ENCODE data around the gene OR2C1. TPM values are rescaled to one million over a fixed set of nuclear protein-coding genes. Genes with fewer than 3 reads are reported as not detected.

OR2C1 gene
- total RNA-seq (not detected in 2 replicates), polyA plus RNA-seq (0.34 TPM in 1 of 2 replicates, not detected in the other)

- Histone ChIP-seq H3K79me2 (no peaks in the 10 kb centered on the region), H3K9me3 (ENCODE audit: low read depth) (no peaks in the 10 kb centered on the region), H3K27me3 (no peaks in the 10 kb centered on the region), H4K20me1 (ENCODE audit: insufficient read depth, poor library complexity, severe bottlenecking) (no peaks in the 10 kb centered on the region), H3K27ac (no peak within 1 kb of the TSS), H3K4me2 (no peak within 1 kb of the TSS), H3K36me3 (replicated peaks; ENCODE audit: insufficient read depth, low read depth) (no peaks in the 10 kb centered on the region), H3K9me2 (replicated peaks; ENCODE audit: insufficient read depth) (no peaks in the 10 kb centered on the region), H3K4me3 (no peak within 1 kb of the TSS), H3K4me1 (ENCODE audit: insufficient read depth) (no peaks in the 10 kb centered on the region), H2AFZ (no peak within 1 kb of the TSS)
- DNase-seq (ENCODE audit: low spot score): no peak
- WGBS (ENCODE audit: low lambda C conversion rate, missing lambda C conversion rate): 57% methylated on average over 3 of the region's 3 CpGs
- TF ChIP-seq EZH2 (IDR thresholded peaks at IDR 0.05; ENCODE audit: borderline replicate concordance) (no peak), CTCF (IDR thresholded peaks at IDR 0.05; ENCODE audit: poor library complexity) (no peak), EZH2phosphoT487 (IDR thresholded peaks at IDR 0.05; ENCODE audit: low read depth, severe bottlenecking, unreplicated experiment) (no peak)
Observed at GRCh38 chr16:3355589-3355988, at the start of gene OR2C1. OR2C1 (plus strand) TSS chr16:3355889; CDS start chr16:3355941, 52 bp downstream.

GRCh38 chr16:3306078-3306477 lies 49.6 kb upstream of the OR2C1 start:
- H3K9me3 ChIP-seq (ENCODE audit: low read depth): peaks cover 62% of the 10 kb centered on the region
- H3K9me2 ChIP-seq (replicated peaks; ENCODE audit: insufficient read depth): no peaks in the 10 kb centered on the region
- H3K4me3 ChIP-seq: peak overlapping the region; percentile 60
- TF ChIP-seq EZH2 (IDR thresholded peaks at IDR 0.05; ENCODE audit: borderline replicate concordance) (no peak), CTCF (IDR thresholded peaks at IDR 0.05; ENCODE audit: poor library complexity) (no peak), EZH2phosphoT487 (IDR thresholded peaks at IDR 0.05; ENCODE audit: low read depth, severe bottlenecking, unreplicated experiment) (no peak)
- H3K4me2 ChIP-seq: peak overlapping the region; percentile 99
- no peaks in the 10 kb centered on the region for H4K20me1 ChIP-seq (ENCODE audit: insufficient read depth, poor library complexity, severe bottlenecking)
- no peak for DNase-seq (ENCODE audit: low spot score)
- H3K4me1 ChIP-seq (ENCODE audit: insufficient read depth): peaks cover 6% of the 10 kb centered on the region
- H2AFZ ChIP-seq: peak overlapping the region; percentile 87
- 84% methylated on average over 11 of the region's 11 CpGs for WGBS (ENCODE audit: low lambda C conversion rate, missing lambda C conversion rate)
- H3K27me3 ChIP-seq: no peaks in the 10 kb centered on the region
- peaks cover 24% of the 10 kb centered on the region for H3K79me2 ChIP-seq
- H3K27ac ChIP-seq: peak overlapping the region; percentile 99
- H3K36me3 ChIP-seq (replicated peaks; ENCODE audit: insufficient read depth, low read depth): peaks cover 29% of the 10 kb centered on the region

- Histone ChIP-seq H3K9me2 (replicated peaks; ENCODE audit: insufficient read depth) (no peaks in the 10 kb centered on the region), H3K4me2 (no peak overlapping the region), H4K20me1 (ENCODE audit: insufficient read depth, poor library complexity, severe bottlenecking) (no peaks in the 10 kb centered on the region), H3K27me3 (no peaks in the 10 kb centered on the region), H3K27ac (no peak overlapping the region), H3K79me2 (peaks cover 8% of the 10 kb centered on the region), H3K36me3 (replicated peaks; ENCODE audit: insufficient read depth, low read depth) (peaks cover 36% of the 10 kb centered on the region), H3K4me3 (no peak overlapping the region), H3K9me3 (ENCODE audit: low read depth) (peaks cover 84% of the 10 kb centered on the region), H3K4me1 (ENCODE audit: insufficient read depth) (no peaks in the 10 kb centered on the region), H2AFZ (no peak overlapping the region)
- no peak for TF ChIP-seq EZH2 (IDR thresholded peaks at IDR 0.05; ENCODE audit: borderline replicate concordance)
- no peak for TF ChIP-seq EZH2phosphoT487 (IDR thresholded peaks at IDR 0.05; ENCODE audit: low read depth, severe bottlenecking, unreplicated experiment)
- DNase-seq (ENCODE audit: low spot score): no peak
- over 99% methylated on average over 4 of the region's 4 CpGs for WGBS (ENCODE audit: low lambda C conversion rate, missing lambda C conversion rate)
Observed at GRCh38 chr16:3311496-3311895, 44.2 kb upstream of the OR2C1 start.

GRCh38 chr16:3317315-3317999 lies 38.2 kb upstream of the OR2C1 start:
- Histone ChIP-seq H2AFZ (no peak overlapping the region), H3K36me3 (replicated peaks; ENCODE audit: insufficient read depth, low read depth) (peaks cover 31% of the 10 kb centered on the region), H3K79me2 (no peaks in the 10 kb centered on the region), H3K9me2 (replicated peaks; ENCODE audit: insufficient read depth) (no peaks in the 10 kb centered on the region), H3K27me3 (no peaks in the 10 kb centered on the region), H3K4me1 (ENCODE audit: insufficient read depth) (no peaks in the 10 kb centered on the region), H3K4me2 (no peak overlapping the region), H3K4me3 (peak overlapping the region; percentile 16), H4K20me1 (ENCODE audit: insufficient read depth, poor library complexity, severe bottlenecking) (no peaks in the 10 kb centered on the region), H3K27ac (no peak overlapping the region), H3K9me3 (ENCODE audit: low read depth) (peaks cover 71% of the 10 kb centered on the region)
- WGBS (ENCODE audit: low lambda C conversion rate, missing lambda C conversion rate): 98% methylated on average over 3 of the region's 3 CpGs
- TF ChIP-seq EZH2phosphoT487 (IDR thresholded peaks at IDR 0.05; ENCODE audit: low read depth, severe bottlenecking, unreplicated experiment) (no peak), CTCF (IDR thresholded peaks at IDR 0.05; ENCODE audit: poor library complexity) (no peak), EZH2 (IDR thresholded peaks at IDR 0.05; ENCODE audit: borderline replicate concordance) (no peak)
- DNase-seq (ENCODE audit: low spot score): no peak
